ENCODE data around the gene LDLRAD3.

- TF ChIP-seq CTCF (IDR thresholded peaks at IDR 0.05) (no peak), POLR2A (IDR thresholded peaks at IDR 0.05) (no peak)
These were observed 63.3 kb downstream of the LDLRAD3 start for GRCh38 chr11:36007127-36007655.

All from adrenal gland (tissue), 5 donors.